ENCODE results near the gene CDK6. TPM values are rescaled to one million over a fixed set of nuclear protein-coding genes. Genes with fewer than 3 reads are reported as not detected.
A peak's percentile ranks its signal among the peaks of the same experiment; 100 is the strongest.

The CDK6 gene
- total and polyA plus RNA-seq, 2 of the 8 experiments (the other 6 are each of a cell fraction or from before 2014, with no cell fraction given): 5.9 to 18.9 TPM

DNA sequence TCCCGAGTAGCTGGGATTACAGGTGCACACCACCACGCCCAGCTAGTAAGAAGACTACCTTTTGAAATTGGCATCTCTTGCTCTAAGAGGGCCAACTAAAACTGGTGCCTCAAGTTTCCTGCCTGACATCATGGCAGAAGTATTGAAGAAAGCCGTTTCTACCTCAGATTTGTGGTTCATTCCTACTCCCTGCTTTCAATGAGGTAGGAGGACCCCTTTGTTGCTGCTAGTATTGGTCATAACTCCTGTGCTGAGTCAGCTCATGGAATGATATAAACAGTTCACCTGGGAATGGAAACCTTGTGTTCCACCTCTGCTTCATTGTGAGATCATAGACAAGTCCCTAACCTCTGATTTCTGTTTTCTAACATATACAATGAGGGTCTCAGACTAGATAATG, 82.8 kb downstream of the CDK6 start:
- Histone ChIP-seq H3K4me2 (ENCODE audit: insufficient read depth in 1 of 2, low read depth in 2 of 2, low read length in 2 of 2) (no peak overlapping the region), H2BK15ac (ENCODE audit: low read length) (0 out of 2 replicates have a peak overlapping the region, but pooled peaks have one; percentile 32), H2BK120ac (replicated peaks; ENCODE audit: low read depth, low read length) (no peak overlapping the region), H3K36me3 (ENCODE audit: control insufficient read depth in 2 of 4, insufficient read depth in 4 of 4, low read length in 3 of 4) (no peaks in the 10 kb centered on the region), H3K56ac (replicated peaks; ENCODE audit: insufficient read length, low read depth, low read length) (no peak overlapping the region), H3K9ac (replicated peaks in 1 of 4; ENCODE audit: extremely low read depth in 1 of 4, low read depth in 3 of 4, low read length in 3 of 4) (no peak overlapping the region), H4K91ac (replicated peaks; ENCODE audit: insufficient read length, low read length) (no peak overlapping the region), H4K8ac (ENCODE audit: extremely low read depth, insufficient read depth, low read length) (no peak overlapping the region), H3K23ac (ENCODE audit: insufficient read length) (no peak overlapping the region), H2BK20ac (ENCODE audit: low read length) (no peak overlapping the region), H3K4me1 (replicated peaks in 1 of 4; ENCODE audit: control insufficient read depth in 3 of 4, insufficient read depth in 4 of 4, low read length in 3 of 4) (peaks cover 0 to 17% (median 11%) of the 10 kb centered on the region in 4 experiments; a peak in 6 of 7 replicates), H3K79me2 (ENCODE audit: control insufficient read depth in 1 of 2, insufficient read depth in 2 of 2, low read length in 2 of 2) (no peaks in the 10 kb centered on the region), H3K4me3 (ENCODE audit: extremely low read depth in 1 of 4, insufficient read depth in 2 of 4, low read depth in 3 of 4, low read length in 4 of 4) (no peak overlapping the region), H3K18ac (ENCODE audit: extremely low read depth, low read length) (no peak overlapping the region), H3K79me1 (ENCODE audit: low read depth, low read length) (no peaks in the 10 kb centered on the region), H2AFZ (ENCODE audit: low read length) (no peak overlapping the region), H4K5ac (ENCODE audit: insufficient read length, low read depth, low read length) (no peak overlapping the region), H3K9me3 (ENCODE audit: insufficient read depth in 2 of 2, low read depth in 1 of 2, low read length in 1 of 2) (no peaks in the 10 kb centered on the region), H2BK12ac (ENCODE audit: low read depth, low read length) (no peak overlapping the region), H2AK5ac (ENCODE audit: low read depth, low read length) (no peak overlapping the region), H4K20me1 (replicated peaks in 1 of 2; ENCODE audit: control insufficient read depth in 1 of 2, insufficient read depth in 2 of 2, low read length in 2 of 2) (no peaks in the 10 kb centered on the region), H3K27me3 (replicated peaks in 1 of 4; ENCODE audit: control insufficient read depth in 3 of 4, extremely low read depth in 1 of 4, insufficient read depth in 3 of 4, low read length in 3 of 4) (no peaks in the 10 kb centered on the region), H3K14ac (ENCODE audit: insufficient read length) (no peak overlapping the region), H3K27ac (ENCODE audit: low read depth, low read length) (no peak overlapping the region), H3K4ac (replicated peaks; ENCODE audit: insufficient read length, low read depth, low read length) (no peak overlapping the region), H2BK5ac (ENCODE audit: low read depth, low read length) (no peak overlapping the region), H3K23me2 (ENCODE audit: low read depth, low read length) (no peaks in the 10 kb centered on the region)
- FAIRE-seq: no peak
- 91% methylated on average over 3 of the region's 3 CpGs; no CpG with 5 or more reads in 1 of the 2 experiments for WGBS, 2 experiments (ENCODE audit: extremely low coverage in 1 of 2, insufficient coverage in 1 of 2, insufficient read length in 1 of 2, insufficient replicate concordance in 2 of 2, low coverage in 1 of 2, low lambda C conversion rate in 2 of 2, missing lambda C conversion rate in 1 of 2)
- no peak for TF ChIP-seq POLR2A (IDR thresholded peaks at IDR 0.05; ENCODE audit: control extremely low read depth in 1 of 2, low read depth in 2 of 2, low read length in 2 of 2)
- TF ChIP-seq BCL11A (IDR thresholded peaks at IDR 0.05; ENCODE audit: low read depth in 2 of 2, low read length in 2 of 2): no peak
- TF ChIP-seq CBX8 (IDR thresholded peaks at IDR 0.05; ENCODE audit: borderline replicate concordance, low read depth, low read length): no peak
- no peak for TF ChIP-seq CEBPB (IDR thresholded peaks at IDR 0.05; ENCODE audit: low read depth, low read length)
- TF ChIP-seq CREB1 (IDR thresholded peaks at IDR 0.05): no peak
- no peak for TF ChIP-seq SAP30 (IDR thresholded peaks at IDR 0.05; ENCODE audit: insufficient read depth, insufficient replicate concordance, low read length)
- TF ChIP-seq TAF1 (IDR thresholded peaks at IDR 0.05; ENCODE audit: low read depth, low read length): no peak
- TF ChIP-seq, protein P1, sequence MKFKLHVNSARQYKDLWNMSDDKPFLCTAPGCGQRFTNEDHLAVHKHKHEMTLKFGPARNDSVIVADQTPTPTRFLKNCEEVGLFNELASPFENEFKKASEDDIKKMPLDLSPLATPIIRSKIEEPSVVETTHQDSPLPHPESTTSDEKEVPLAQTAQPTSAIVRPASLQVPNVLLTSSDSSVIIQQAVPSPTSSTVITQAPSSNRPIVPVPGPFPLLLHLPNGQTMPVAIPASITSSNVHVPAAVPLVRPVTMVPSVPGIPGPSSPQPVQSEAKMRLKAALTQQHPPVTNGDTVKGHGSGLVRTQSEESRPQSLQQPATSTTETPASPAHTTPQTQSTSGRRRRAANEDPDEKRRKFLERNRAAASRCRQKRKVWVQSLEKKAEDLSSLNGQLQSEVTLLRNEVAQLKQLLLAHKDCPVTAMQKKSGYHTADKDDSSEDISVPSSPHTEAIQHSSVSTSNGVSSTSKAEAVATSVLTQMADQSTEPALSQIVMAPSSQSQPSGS (IDR thresholded peaks at IDR 0.05; ENCODE audit: low read length): no peak
- no peak for TF ChIP-seq HDAC2 (IDR thresholded peaks at IDR 0.05; ENCODE audit: borderline replicate concordance in 1 of 2, low read depth in 2 of 2, low read length in 2 of 2)
- no peak for TF ChIP-seq SIX5 (IDR thresholded peaks at IDR 0.05; ENCODE audit: low read depth, low read length)
- no peak for TF ChIP-seq MAFK (IDR thresholded peaks at IDR 0.05; ENCODE audit: low read depth, low read length)
- TF ChIP-seq KDM4A (IDR thresholded peaks at IDR 0.05; ENCODE audit: low read depth, low read length, severe bottlenecking): no peak
- DNase-seq (ENCODE audit: low read depth in 1 of 2, low spot score in 2 of 2): no peak
- ChIA-PET POLR2A (ENCODE audit: partially characterized antibody) (no interaction called here), CTCF (ENCODE audit: partially characterized antibody) (no interaction called here)

Data from H1 (cell line).